22Rv1 (cell line): ENCODE data around the gene CBLB.

Source experiments
- H3K27ac ChIP-seq: fragments of 450-650 bp; 2 replicates; pipeline ENCODE4 v1.5.1; 2017
- CTCF ChIP-seq: fragments of 450-650 bp; IDR thresholded peaks from 2 replicates; pipeline ENCODE4 v1.5.1; 2017; ENCODE audit warnings: mild to moderate bottlenecking
- ZFX ChIP-seq: fragments of 450-650 bp; IDR thresholded peaks from 2 replicates; pipeline ENCODE4 v1.6.1; 2017; ENCODE audit warnings: antibody characterized with exemption, borderline replicate concordance

CBLB gene

GRCh38 chr3:105888621-105889579 lies 20.1 kb upstream of the CBLB start:
- TF ChIP-seq ZFX (no peak), CTCF (no peak)
- no peak overlapping the region for H3K27ac ChIP-seq

GRCh38 chr3:105885256-105885655 lies 16.4 kb upstream of the CBLB start:
- TF ChIP-seq ZFX (no peak), CTCF (no peak)
- no peak overlapping the region for H3K27ac ChIP-seq

GRCh38 chr3:105883798-105884377 lies 15.1 kb upstream of the CBLB start:
- no peak for TF ChIP-seq CTCF
- no peak for TF ChIP-seq ZFX
- no peak overlapping the region for H3K27ac ChIP-seq

GRCh38 chr3:105880681-105881290 lies 12.0 kb upstream of the CBLB start:
- TF ChIP-seq ZFX: no peak
- no peak for TF ChIP-seq CTCF
- no peak overlapping the region for H3K27ac ChIP-seq

- no peak overlapping the region for H3K27ac ChIP-seq
- no peak for TF ChIP-seq ZFX
- no peak for TF ChIP-seq CTCF
These were observed 9.2 kb upstream of the CBLB start for GRCh38 chr3:105878061-105878460.

GRCh38 chr3:105877336-105877910 lies 8.6 kb upstream of the CBLB start:
- TF ChIP-seq CTCF (no peak), ZFX (no peak)
- no peak overlapping the region for H3K27ac ChIP-seq
